ENCODE data around the gene PSMB8. TPM values are rescaled to one million over a fixed set of nuclear protein-coding genes. Genes with fewer than 3 reads are reported as not detected.
A peak's percentile ranks its signal among the peaks of the same experiment; 100 is the strongest.

PSMB8 gene
- total and polyA plus RNA-seq, 12 donors, result 49.2 to 195 (median 88.1) TPM

DNA sequence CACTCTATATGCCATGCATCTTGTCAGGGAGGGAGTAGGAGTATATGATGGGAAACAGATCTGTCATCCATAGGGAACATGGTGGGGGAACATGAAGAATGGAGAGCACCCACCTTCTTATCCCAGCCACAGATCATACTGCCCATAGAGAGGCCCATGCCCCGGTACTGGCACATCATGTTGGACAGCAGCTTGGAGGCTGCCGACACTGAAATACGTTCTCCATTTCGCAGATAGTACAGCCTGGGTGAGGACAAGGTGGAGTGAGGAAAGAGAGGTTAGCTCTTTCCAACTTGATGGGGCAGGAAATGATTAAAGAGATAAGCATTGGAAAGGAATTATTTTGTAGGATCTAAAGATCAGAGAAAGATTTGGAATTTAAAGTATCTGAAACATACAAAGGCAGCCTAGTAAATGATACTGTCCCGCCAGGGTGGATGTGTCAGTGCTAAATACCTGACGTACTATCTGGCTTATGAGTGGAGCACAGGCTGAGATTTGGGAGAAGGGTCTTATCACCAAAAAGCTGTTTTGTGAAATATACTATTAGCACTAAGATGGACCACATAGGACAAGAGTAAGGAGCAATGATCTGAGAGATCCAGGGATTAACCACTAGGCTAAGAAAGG is 1.7 kb downstream of the PSMB8 start:
- Histone ChIP-seq H3K4me3 (no peak overlapping the region), H3K36me3 (replicated peaks in 1 of 2) (peaks cover 0 to 48% of the 10 kb centered on the region in 2 donors), H3K27me3 (no peaks in the 10 kb centered on the region), H3K27ac (no peak overlapping the region), H3K9me3 (replicated peaks in 1 of 3) (no peaks in the 10 kb centered on the region), H3K4me1 (replicated peaks in 1 of 2) (peaks cover 20 to 34% of the 10 kb centered on the region in 2 donors)
- DNase-seq, result no peak
- no peak for TF ChIP-seq POLR2A (IDR thresholded peaks at IDR 0.05)
- TF ChIP-seq, protein P1, sequence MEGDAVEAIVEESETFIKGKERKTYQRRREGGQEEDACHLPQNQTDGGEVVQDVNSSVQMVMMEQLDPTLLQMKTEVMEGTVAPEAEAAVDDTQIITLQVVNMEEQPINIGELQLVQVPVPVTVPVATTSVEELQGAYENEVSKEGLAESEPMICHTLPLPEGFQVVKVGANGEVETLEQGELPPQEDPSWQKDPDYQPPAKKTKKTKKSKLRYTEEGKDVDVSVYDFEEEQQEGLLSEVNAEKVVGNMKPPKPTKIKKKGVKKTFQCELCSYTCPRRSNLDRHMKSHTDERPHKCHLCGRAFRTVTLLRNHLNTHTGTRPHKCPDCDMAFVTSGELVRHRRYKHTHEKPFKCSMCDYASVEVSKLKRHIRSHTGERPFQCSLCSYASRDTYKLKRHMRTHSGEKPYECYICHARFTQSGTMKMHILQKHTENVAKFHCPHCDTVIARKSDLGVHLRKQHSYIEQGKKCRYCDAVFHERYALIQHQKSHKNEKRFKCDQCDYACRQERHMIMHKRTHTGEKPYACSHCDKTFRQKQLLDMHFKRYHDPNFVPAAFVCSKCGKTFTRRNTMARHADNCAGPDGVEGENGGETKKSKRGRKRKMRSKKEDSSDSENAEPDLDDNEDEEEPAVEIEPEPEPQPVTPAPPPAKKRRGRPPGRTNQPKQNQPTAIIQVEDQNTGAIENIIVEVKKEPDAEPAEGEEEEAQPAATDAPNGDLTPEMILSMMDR (IDR thresholded peaks at IDR 0.05), result no peak
- WGBS, 4 donors, result 89 to 95% (median 92%) methylated on average over 6 of the region's 6 CpGs
- intact Hi-C loops (cut with DNase I), result no loop called here

DNA sequence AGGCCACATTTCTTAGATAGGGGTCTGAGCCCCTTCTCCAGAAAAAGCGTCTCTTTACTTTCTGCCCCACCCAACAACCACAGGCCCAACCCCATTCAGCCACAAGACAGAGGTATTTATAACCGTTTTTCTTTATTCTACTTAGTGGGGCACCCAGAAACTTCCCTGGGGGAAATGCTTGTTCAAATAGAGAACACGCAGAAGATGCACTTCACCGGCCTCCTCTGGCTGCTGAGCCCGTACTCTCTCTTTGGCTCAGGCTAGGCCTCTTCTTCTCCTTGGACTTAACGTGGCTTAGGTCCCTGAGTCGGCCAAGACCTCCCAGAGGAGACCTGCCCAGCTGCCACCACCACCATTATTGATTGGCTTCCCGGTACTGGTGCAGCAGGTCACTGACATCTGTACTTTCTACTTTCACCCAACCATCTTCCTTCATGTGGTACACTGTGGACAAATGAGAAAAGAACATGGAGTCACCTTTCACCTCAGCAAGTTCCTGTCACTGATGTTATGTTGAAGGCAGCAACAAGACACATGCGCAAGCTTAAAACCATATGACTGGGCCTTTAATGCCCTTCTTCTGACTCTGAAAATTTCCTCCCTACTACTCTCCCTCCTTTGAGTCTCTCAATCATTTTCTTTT is 3.1 kb downstream of the PSMB8 start:
- no peaks in the 10 kb centered on the region for H3K27me3 ChIP-seq
- intact Hi-C loops (cut with DNase I), result no loop called here
- H3K9me3 ChIP-seq (replicated peaks in 1 of 3), result no peaks in the 10 kb centered on the region
- H3K4me1 ChIP-seq (replicated peaks in 1 of 2), result peaks cover 20 to 36% of the 10 kb centered on the region in 2 donors
- DNase-seq, result no peak
- no peak overlapping the region for H3K27ac ChIP-seq
- no peak overlapping the region for H3K4me3 ChIP-seq
- peaks cover 0 to 34% of the 10 kb centered on the region in 2 donors for H3K36me3 ChIP-seq (replicated peaks in 1 of 2)
- WGBS, 4 donors, result 79 to 90% (median 83%) methylated on average over 7 to 9 of the region's 9 CpGs
- TF ChIP-seq, protein P1 (IDR thresholded peaks at IDR 0.05), result no peak
- no peak for TF ChIP-seq POLR2A (IDR thresholded peaks at IDR 0.05)

DNA sequence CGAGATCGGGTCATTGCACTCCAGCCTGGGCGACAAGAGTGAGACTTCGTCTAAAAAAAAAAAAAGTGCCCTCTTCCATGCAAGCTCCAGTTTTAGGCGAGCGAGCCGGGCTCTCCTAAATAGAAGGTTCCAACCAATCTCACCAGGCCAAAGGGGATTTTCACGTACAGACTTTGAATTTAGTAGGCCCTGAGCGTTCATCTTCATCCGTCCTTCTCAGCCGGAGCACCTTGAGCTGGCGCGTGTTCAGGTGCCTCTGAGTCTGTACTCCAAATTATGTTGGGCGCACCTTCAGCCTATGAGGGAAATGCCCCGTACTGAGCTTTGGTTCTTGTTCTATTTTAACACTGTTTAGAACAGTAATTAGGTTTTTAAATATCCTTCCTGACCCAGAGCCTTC is 4.5 kb downstream of the PSMB8 start:
- Histone ChIP-seq H3K27ac (peak overlapping the region in 4 of 5 donors; percentile 17 to 97 (median 92)), H3K4me3 (no peak overlapping the region), H3K27me3 (no peaks in the 10 kb centered on the region), H3K36me3 (replicated peaks in 1 of 2) (peaks cover 0 to 37% of the 10 kb centered on the region in 2 donors), H3K9me3 (replicated peaks in 1 of 3) (no peaks in the 10 kb centered on the region), H3K4me1 (replicated peaks in 1 of 2) (peaks cover 20 to 30% of the 10 kb centered on the region in 2 donors)
- TF ChIP-seq POLR2A (IDR thresholded peaks at IDR 0.05), result no peak
- TF ChIP-seq, protein P1 (IDR thresholded peaks at IDR 0.05), result no peak
- intact Hi-C loops (cut with DNase I), result loop anchor here (5.0 kb wide), 1 partner anchor 33 kb away; no protein-coding TSS in a partner anchor
- DNase-seq, result no peak
- WGBS, 4 donors, result 85 to 88% (median 87%) methylated on average over 15 of the region's 15 CpGs

GRCh38 chr6:32838114-32838958 is 5.5 kb downstream of the PSMB8 start, which contains the start of gene TAP2:
TSS of gene TAP2 (minus strand) at chr6:32838739. CDS start at chr6:32838233, 506 bp downstream.
- Histone ChIP-seq H3K36me3 (replicated peaks in 1 of 2) (peaks cover 0 to 37% of the 10 kb centered on the region in 2 donors), H3K27ac (peak within 1 kb of the TSS; percentile 79 to 97 (median 92)), H3K4me3 (peak within 1 kb of the TSS in 3 of 4 donors; percentile 50 to 97 (median 90)), H3K4me1 (replicated peaks in 1 of 2) (peaks cover 17 to 29% of the 10 kb centered on the region in 2 donors), H3K27me3 (no peaks in the 10 kb centered on the region), H3K9me3 (replicated peaks in 1 of 3) (no peaks in the 10 kb centered on the region)
- peak in 1 of 2 donors; percentile 69 for TF ChIP-seq POLR2A (IDR thresholded peaks at IDR 0.05)
- TF ChIP-seq, protein P1 (IDR thresholded peaks at IDR 0.05), result peak; percentile 81 to 99 (median 98)
- 0 to 1% (median 1%) methylated on average over 46 to 57 of the region's 57 CpGs for WGBS, 4 donors
- peak; percentile 95 to 98 (median 97) for DNase-seq
- intact Hi-C loops (cut with DNase I), result loop anchor here (5.0 kb wide), 1 partner anchor 34 kb away; no protein-coding TSS in a partner anchor

All from adrenal gland (tissue), 12 donors.